ENCODE results near the gene MAN1A1.

- no peak for TF ChIP-seq CTCF (conservative IDR thresholded peaks at IDR 0.05; ENCODE audit: low read length)
- TF ChIP-seq EZH2phosphoT487 (IDR thresholded peaks at IDR 0.05; ENCODE audit: borderline replicate concordance) = no peak
These were observed at the start of gene MAN1A1 for GRCh38 chr6:119349361-119350201.

Data from Loucy (cell line).